ENCODE results near the gene OLFML2B.
"Not testable (repeated sequence)": the region's sequence is repeated elsewhere in the genome, so short reads cannot be mapped to it uniquely, and the experiment has no call there.

Gene OLFML2B

GRCh38 chr1:162025541-162025940 is 1.9 kb upstream of the OLFML2B start:
- Mint-ChIP-seq H3K36me3 (ENCODE audit: low read depth) (no peaks in the 10 kb centered on the region), H3K4me3 (no peak overlapping the region), H3K4me1 (ENCODE audit: low read depth) (peaks cover 9% of the 10 kb centered on the region), H3K9me3 (no peaks in the 10 kb centered on the region), H3K27me3 (ENCODE audit: low read depth) (peaks cover 61% of the 10 kb centered on the region), H3K27ac (no peak overlapping the region)
- no peak for DNase-seq (ENCODE audit: low spot score)

DNA sequence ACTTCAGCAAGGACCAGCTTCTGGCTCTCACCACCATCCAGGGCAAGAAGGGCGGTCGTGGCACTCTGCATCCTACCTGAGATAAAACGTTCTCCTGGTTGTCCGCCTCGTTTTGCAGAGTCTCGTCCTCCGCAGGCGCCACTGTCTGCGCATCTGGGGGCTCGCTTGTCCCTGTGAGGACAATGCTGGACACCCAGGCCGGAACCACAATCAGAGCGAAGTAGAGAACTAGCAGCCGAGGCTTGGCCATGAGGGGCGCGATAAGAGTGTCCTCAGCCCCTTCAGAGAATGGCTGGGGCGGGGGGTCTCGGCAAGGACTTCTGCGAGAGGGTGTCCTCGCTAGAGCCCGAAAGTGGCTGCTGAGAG is 505 bp downstream of the OLFML2B start:
- H3K36me3 Mint-ChIP-seq (ENCODE audit: low read depth) = no peaks in the 10 kb centered on the region
- no peaks in the 10 kb centered on the region for H3K9me3 Mint-ChIP-seq
- peak overlapping the region; percentile 90 for H3K4me3 Mint-ChIP-seq
- peaks cover 52% of the 10 kb centered on the region for H3K27me3 Mint-ChIP-seq (ENCODE audit: low read depth)
- peaks cover 9% of the 10 kb centered on the region for H3K4me1 Mint-ChIP-seq (ENCODE audit: low read depth)
- DNase-seq (ENCODE audit: low spot score) = no peak
- H3K27ac Mint-ChIP-seq = no peak overlapping the region

GRCh38 chr1:162022626-162023025 is 1.0 kb downstream of the OLFML2B start:
- Mint-ChIP-seq H3K27ac (no peak overlapping the region), H3K4me3 (peak overlapping the region; percentile 90)
- DNase-seq (ENCODE audit: low spot score) = no peak

DNA sequence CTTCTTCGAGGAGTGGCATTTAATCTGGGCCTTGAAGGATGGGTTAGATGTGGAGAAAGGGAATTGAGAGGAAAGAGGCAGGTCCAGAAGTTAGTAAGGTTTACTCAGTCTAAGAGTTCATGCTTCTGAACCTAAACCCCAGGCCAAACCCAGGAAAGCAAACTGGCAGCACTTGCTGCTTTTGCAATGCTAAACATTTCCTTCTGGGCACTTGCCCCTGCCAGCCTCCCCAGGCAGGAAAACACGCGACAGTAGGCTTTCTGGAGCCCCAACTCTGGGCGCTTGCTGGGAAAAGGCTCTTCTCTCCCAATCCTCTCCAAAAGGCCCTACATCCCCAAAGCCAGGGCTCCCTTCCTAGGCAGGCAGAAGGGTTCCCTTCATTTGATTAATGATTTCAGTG is 2.5 kb downstream of the OLFML2B start:
- no peak for DNase-seq (ENCODE audit: low spot score)
- Mint-ChIP-seq H3K9me3 (no peaks in the 10 kb centered on the region), H3K27ac (no peak overlapping the region), H3K4me1 (ENCODE audit: low read depth) (peaks cover 9% of the 10 kb centered on the region), H3K4me3 (no peak overlapping the region), H3K36me3 (ENCODE audit: low read depth) (no peaks in the 10 kb centered on the region), H3K27me3 (ENCODE audit: low read depth) (peaks cover 34% of the 10 kb centered on the region)

More at GRCh38 chr1:162022626-162023025, 1.0 kb downstream of the OLFML2B start:
- H3K27me3 Mint-ChIP-seq (ENCODE audit: low read depth) = peaks cover 48% of the 10 kb centered on the region
- H3K9me3 Mint-ChIP-seq = no peaks in the 10 kb centered on the region
- peaks cover 9% of the 10 kb centered on the region for H3K4me1 Mint-ChIP-seq (ENCODE audit: low read depth)
- H3K36me3 Mint-ChIP-seq (ENCODE audit: low read depth) = no peaks in the 10 kb centered on the region

- peaks cover 9% of the 10 kb centered on the region for H3K4me1 Mint-ChIP-seq (ENCODE audit: low read depth)
- H3K4me3 Mint-ChIP-seq = no peak overlapping the region
- H3K36me3 Mint-ChIP-seq (ENCODE audit: low read depth) = no peaks in the 10 kb centered on the region
- H3K9me3 Mint-ChIP-seq = no peaks in the 10 kb centered on the region
- no peak overlapping the region for H3K27ac Mint-ChIP-seq
- DNase-seq (ENCODE audit: low spot score) = no peak
- peaks cover 26% of the 10 kb centered on the region for H3K27me3 Mint-ChIP-seq (ENCODE audit: low read depth)
These were observed 3.5 kb downstream of the OLFML2B start for GRCh38 chr1:162020150-162020549.

DNA sequence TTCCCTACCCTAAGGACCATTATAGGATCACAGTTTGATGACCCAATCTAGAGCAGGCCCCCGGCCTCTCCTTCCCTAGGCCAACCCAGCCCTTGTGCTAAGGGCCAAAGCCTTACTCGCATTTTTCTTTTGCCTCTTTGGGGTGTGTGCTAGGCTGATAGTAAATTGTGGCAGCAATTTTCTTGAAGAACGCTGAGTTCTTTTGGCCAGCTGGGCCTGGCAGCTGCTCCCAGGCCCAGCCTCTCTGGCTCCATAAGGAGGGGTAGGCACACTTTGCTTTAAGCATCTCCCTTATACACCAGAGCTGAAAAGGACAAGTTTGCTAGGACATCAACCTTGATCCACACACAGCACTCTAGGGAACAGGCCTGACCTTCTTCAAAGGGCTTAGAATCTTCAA is 4.2 kb downstream of the OLFML2B start:
- peaks cover 8% of the 10 kb centered on the region for H3K4me1 Mint-ChIP-seq (ENCODE audit: low read depth)
- H3K36me3 Mint-ChIP-seq (ENCODE audit: low read depth) = no peaks in the 10 kb centered on the region

GRCh38 chr1:162019006-162019405 is 4.7 kb downstream of the OLFML2B start:
- no peak overlapping the region for H3K4me3 Mint-ChIP-seq
- H3K27me3 Mint-ChIP-seq (ENCODE audit: low read depth) = peaks cover 22% of the 10 kb centered on the region
- no peak for DNase-seq (ENCODE audit: low spot score)
- no peaks in the 10 kb centered on the region for H3K9me3 Mint-ChIP-seq
- peaks cover 4% of the 10 kb centered on the region for H3K4me1 Mint-ChIP-seq (ENCODE audit: low read depth)
- H3K36me3 Mint-ChIP-seq (ENCODE audit: low read depth) = no peaks in the 10 kb centered on the region
- no peak overlapping the region for H3K27ac Mint-ChIP-seq

More for the DNA sequence above, 4.2 kb downstream of the OLFML2B start:
- peaks cover 24% of the 10 kb centered on the region for H3K27me3 Mint-ChIP-seq (ENCODE audit: low read depth)
- no peaks in the 10 kb centered on the region for H3K9me3 Mint-ChIP-seq
- H3K4me3 Mint-ChIP-seq = no peak overlapping the region
- no peak overlapping the region for H3K27ac Mint-ChIP-seq
- no peak for DNase-seq (ENCODE audit: low spot score)

- H3K4me3 Mint-ChIP-seq = no peak overlapping the region
- H3K27me3 Mint-ChIP-seq (ENCODE audit: low read depth) = peaks cover 21% of the 10 kb centered on the region
- no peaks in the 10 kb centered on the region for H3K36me3 Mint-ChIP-seq (ENCODE audit: low read depth)
- peaks cover 2% of the 10 kb centered on the region for H3K4me1 Mint-ChIP-seq (ENCODE audit: low read depth)
- H3K9me3 Mint-ChIP-seq = peaks cover 6% of the 10 kb centered on the region
- no peak for DNase-seq (ENCODE audit: low spot score)
- no peak overlapping the region for H3K27ac Mint-ChIP-seq
These were observed 5.3 kb downstream of the OLFML2B start for GRCh38 chr1:162018418-162018817.

GRCh38 chr1:162017791-162018190 is 5.9 kb downstream of the OLFML2B start:
- H3K9me3 Mint-ChIP-seq = peaks cover 10% of the 10 kb centered on the region
- H3K27ac Mint-ChIP-seq; H3K36me3 Mint-ChIP-seq (ENCODE audit: low read depth); H3K4me3 Mint-ChIP-seq; DNase-seq (ENCODE audit: low spot score); H3K4me1 Mint-ChIP-seq (ENCODE audit: low read depth): not testable (repeated sequence)
- peaks cover 17% of the 10 kb centered on the region for H3K27me3 Mint-ChIP-seq (ENCODE audit: low read depth)

GRCh38 chr1:162016631-162017030 is 7.0 kb downstream of the OLFML2B start:
- H3K27ac Mint-ChIP-seq = no peak overlapping the region
- no peak for DNase-seq (ENCODE audit: low spot score)
- H3K36me3 Mint-ChIP-seq (ENCODE audit: low read depth) = no peaks in the 10 kb centered on the region
- H3K4me3 Mint-ChIP-seq = no peak overlapping the region
- H3K9me3 Mint-ChIP-seq = peaks cover 10% of the 10 kb centered on the region
- H3K27me3 Mint-ChIP-seq (ENCODE audit: low read depth) = peaks cover 8% of the 10 kb centered on the region
- H3K4me1 Mint-ChIP-seq (ENCODE audit: low read depth) = no peaks in the 10 kb centered on the region

DNA sequence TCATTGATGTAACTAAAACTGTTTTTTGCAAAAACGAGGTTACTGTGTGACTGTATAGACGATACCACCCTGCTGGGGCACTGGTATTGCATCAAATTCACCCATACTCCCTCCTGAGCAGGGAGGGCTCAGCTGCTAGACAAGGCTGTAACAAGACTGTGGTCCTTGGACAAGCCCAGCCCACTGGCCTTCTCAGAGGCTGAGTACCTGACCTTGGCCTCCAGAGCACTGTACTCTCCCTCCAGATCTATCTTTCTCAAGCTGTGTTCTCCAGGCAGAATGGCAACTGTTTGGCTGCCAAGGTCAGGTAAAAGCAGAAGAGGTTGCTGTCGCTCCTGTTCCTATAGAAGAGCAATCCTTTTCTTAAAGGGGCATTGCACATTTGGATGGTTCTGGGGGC is 8.5 kb downstream of the OLFML2B start:
- H3K27ac Mint-ChIP-seq = no peak overlapping the region
- no peaks in the 10 kb centered on the region for H3K36me3 Mint-ChIP-seq (ENCODE audit: low read depth)
- DNase-seq (ENCODE audit: low spot score) = no peak
- H3K4me3 Mint-ChIP-seq = no peak overlapping the region
- peaks cover 5% of the 10 kb centered on the region for H3K27me3 Mint-ChIP-seq (ENCODE audit: low read depth)
- peaks cover 10% of the 10 kb centered on the region for H3K9me3 Mint-ChIP-seq
- no peaks in the 10 kb centered on the region for H3K4me1 Mint-ChIP-seq (ENCODE audit: low read depth)

- Mint-ChIP-seq H3K4me1 (ENCODE audit: low read depth) (no peaks in the 10 kb centered on the region), H3K9me3 (peaks cover 10% of the 10 kb centered on the region), H3K27ac (no peak overlapping the region), H3K27me3 (ENCODE audit: low read depth) (peaks cover 5% of the 10 kb centered on the region), H3K4me3 (no peak overlapping the region), H3K36me3 (ENCODE audit: low read depth) (no peaks in the 10 kb centered on the region)
- DNase-seq (ENCODE audit: low spot score) = no peak
These were observed 9.5 kb downstream of the OLFML2B start for GRCh38 chr1:162014202-162014601.

GRCh38 chr1:162013289-162013688 is 10.4 kb downstream of the OLFML2B start:
- Mint-ChIP-seq H3K36me3 (ENCODE audit: low read depth) (no peaks in the 10 kb centered on the region), H3K4me3 (no peak overlapping the region), H3K9me3 (peaks cover 10% of the 10 kb centered on the region), H3K4me1 (ENCODE audit: low read depth) (no peaks in the 10 kb centered on the region), H3K27ac (no peak overlapping the region), H3K27me3 (ENCODE audit: low read depth) (peaks cover 5% of the 10 kb centered on the region)
- no peak for DNase-seq (ENCODE audit: low spot score)

DNA sequence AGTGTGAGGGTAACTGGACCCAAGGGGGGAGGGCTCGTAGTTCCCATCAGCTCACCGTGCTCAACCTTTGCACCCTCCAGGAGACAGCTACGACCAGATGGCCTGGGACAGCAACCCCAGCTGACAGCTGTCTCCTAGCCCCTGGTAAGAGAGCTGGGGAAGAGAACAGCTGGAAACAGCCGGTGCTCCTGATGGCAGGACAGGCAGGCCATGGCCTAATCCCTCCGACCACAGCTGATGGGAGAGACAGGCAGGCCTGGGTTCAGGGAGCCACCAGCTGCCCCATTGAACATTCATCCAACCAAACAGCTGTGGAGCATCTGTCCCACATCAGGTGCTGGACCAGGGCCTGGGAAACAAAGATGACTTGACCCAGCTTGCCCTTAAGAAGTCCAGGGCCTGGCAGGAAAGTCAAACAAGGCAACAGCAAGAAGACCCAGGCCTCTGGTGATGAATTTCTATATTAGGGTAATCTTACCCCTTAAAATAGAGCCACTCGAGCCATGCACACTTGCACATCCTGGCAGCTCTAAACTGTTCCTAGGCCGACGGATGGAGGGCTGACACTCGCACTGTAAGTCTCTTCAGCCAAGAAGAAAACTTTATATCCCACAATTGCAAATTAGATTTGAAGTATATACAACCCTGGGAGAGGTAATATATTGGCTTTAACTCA is 12.2 kb downstream of the OLFML2B start:
- Mint-ChIP-seq H3K27me3 (ENCODE audit: low read depth) (peaks cover 5% of the 10 kb centered on the region), H3K27ac (no peak overlapping the region), H3K36me3 (ENCODE audit: low read depth) (no peaks in the 10 kb centered on the region), H3K4me3 (no peak overlapping the region), H3K4me1 (ENCODE audit: low read depth) (no peaks in the 10 kb centered on the region), H3K9me3 (peaks cover 10% of the 10 kb centered on the region)
- DNase-seq (ENCODE audit: low spot score) = no peak

- Mint-ChIP-seq H3K9me3 (peaks cover 10% of the 10 kb centered on the region), H3K36me3 (ENCODE audit: low read depth) (no peaks in the 10 kb centered on the region), H3K27ac (no peak overlapping the region), H3K4me1 (ENCODE audit: low read depth) (no peaks in the 10 kb centered on the region), H3K4me3 (no peak overlapping the region), H3K27me3 (ENCODE audit: low read depth) (peaks cover 5% of the 10 kb centered on the region)
- no peak for DNase-seq (ENCODE audit: low spot score)
These were observed 13.5 kb downstream of the OLFML2B start for GRCh38 chr1:162010175-162010506.
